Activated CD4-positive, alpha-beta T cell treated with anti-CD3 and anti-CD28 coated beads, Interleukin-2, amount 10 ng/mL, durations not matched to agents 7 days and 5 days (primary cell): ENCODE data around the gene FOXD1. TPM values are rescaled to one million over a fixed set of nuclear protein-coding genes. Genes with fewer than 3 reads are reported as not detected.

ENCODE experiments used
- CTCF ChIA-PET: fragments of 350-600 bp; sonication (Branson Sonifier 250); formaldehyde crosslinking; loops from one replicate; lab custom pipeline; 2021; ENCODE audit warnings: antibody characterized with exemption; lab: Charles Lee
- POLR2A ChIA-PET: fragments of 350-600 bp; sonication (Branson Sonifier 250); formaldehyde crosslinking; loops from one replicate; lab custom pipeline; 2021; ENCODE audit warnings: antibody characterized with exemption; lab: Charles Lee
- DNase-seq: peaks from one replicate; pipeline ENCODE4 v3.0.0-alpha.2; 2020
- H3K27ac Mint-ChIP-seq: one replicate; pipeline ENCODE4 v1.8.0; 2021; ENCODE audit warnings: mild to moderate bottlenecking, moderate library complexity, mixed read lengths
- H3K27me3 Mint-ChIP-seq: one replicate; pipeline ENCODE4 v1.8.0; 2021; ENCODE audit warnings: mixed read lengths
- H3K36me3 Mint-ChIP-seq: one replicate; pipeline ENCODE4 v1.8.0; 2021; ENCODE audit warnings: low read depth, mixed read lengths
- H3K4me1 Mint-ChIP-seq: one replicate; pipeline ENCODE4 v1.8.0; 2021; ENCODE audit warnings: mixed read lengths
- H3K4me3 Mint-ChIP-seq: one replicate; pipeline ENCODE4 v1.8.0; 2021; ENCODE audit warnings: mild to moderate bottlenecking, moderate library complexity, mixed read lengths
- H3K9me3 Mint-ChIP-seq: one replicate; pipeline ENCODE4 v1.8.0; 2021; ENCODE audit warnings: mixed read lengths
- total RNA-seq, 2 experiments: library from RNA; stranded (reverse); gene quantifications; one replicate each; pipeline ENCODE4 v1.2.3, GENCODE V29; 2021

FOXD1 gene
- total RNA-seq, 2 experiments from 2014 or later: not detected

GRCh38 chr5:73454379-73455036 lies 5.9 kb upstream of the FOXD1 start:
- no peak overlapping the region for H3K27ac Mint-ChIP-seq
- DNase-seq: peak; percentile 41
- ChIA-PET CTCF (interaction anchor here (0.6 to 1.1 kb wide), 2 partner anchors 17 to 35 kb away, joined by 3 to 5 read pairs; no protein-coding TSS in a partner anchor), POLR2A (no interaction called here)
- H3K4me1 Mint-ChIP-seq: peaks cover 8% of the 10 kb centered on the region
- H3K4me3 Mint-ChIP-seq: no peak overlapping the region
- H3K27me3 Mint-ChIP-seq: peaks cover 74% of the 10 kb centered on the region
- H3K9me3 Mint-ChIP-seq: no peaks in the 10 kb centered on the region
- H3K36me3 Mint-ChIP-seq: no peaks in the 10 kb centered on the region

GRCh38 chr5:73452215-73452614 lies 3.6 kb upstream of the FOXD1 start:
- no peak overlapping the region for H3K4me3 Mint-ChIP-seq
- no peaks in the 10 kb centered on the region for H3K36me3 Mint-ChIP-seq
- H3K27me3 Mint-ChIP-seq: peaks cover 80% of the 10 kb centered on the region
- H3K27ac Mint-ChIP-seq: no peak overlapping the region
- H3K9me3 Mint-ChIP-seq: no peaks in the 10 kb centered on the region
- ChIA-PET CTCF (no interaction called here), POLR2A (no interaction called here)
- peaks cover 16% of the 10 kb centered on the region for H3K4me1 Mint-ChIP-seq
- no peak for DNase-seq

GRCh38 chr5:73451224-73452130 lies 2.9 kb upstream of the FOXD1 start:
- POLR2A ChIA-PET: no interaction called here
- H3K4me3 Mint-ChIP-seq: peak overlapping the region; percentile 41

GRCh38 chr5:73450672-73451223 lies 2.2 kb upstream of the FOXD1 start:
- Mint-ChIP-seq H3K9me3 (no peaks in the 10 kb centered on the region), H3K4me3 (peak overlapping the region; percentile 41), H3K36me3 (no peaks in the 10 kb centered on the region), H3K4me1 (peaks cover 21% of the 10 kb centered on the region), H3K27ac (peak overlapping the region; percentile 43), H3K27me3 (peaks cover 78% of the 10 kb centered on the region)
- no peak for DNase-seq
- POLR2A ChIA-PET: no interaction called here
- CTCF ChIA-PET: interaction anchor here (0.6 to 1.7 kb wide), 19 partner anchors 10 to 235 kb away, joined by 3 to 11 read pairs (median 4); no protein-coding TSS in a partner anchor

More at GRCh38 chr5:73451224-73452130, 2.9 kb upstream of the FOXD1 start:
- Mint-ChIP-seq H3K27ac (no peak overlapping the region), H3K36me3 (no peaks in the 10 kb centered on the region), H3K9me3 (no peaks in the 10 kb centered on the region), H3K4me1 (peaks cover 20% of the 10 kb centered on the region), H3K27me3 (peaks cover 78% of the 10 kb centered on the region)
- CTCF ChIA-PET: interaction anchor here (0.6 to 1.7 kb wide), 20 partner anchors 11 to 235 kb away, joined by 3 to 11 read pairs (median 4); no protein-coding TSS in a partner anchor
- DNase-seq: peak; percentile 57

- no peaks in the 10 kb centered on the region for H3K9me3 Mint-ChIP-seq
- peaks cover 76% of the 10 kb centered on the region for H3K27me3 Mint-ChIP-seq
- no peak overlapping the region for H3K4me3 Mint-ChIP-seq
- peaks cover 21% of the 10 kb centered on the region for H3K4me1 Mint-ChIP-seq
- no peaks in the 10 kb centered on the region for H3K36me3 Mint-ChIP-seq
- CTCF ChIA-PET: interaction anchor here (0.7 to 1.7 kb wide), 2 partner anchors 9 to 218 kb away, joined by 3 to 4 read pairs; no protein-coding TSS in a partner anchor
- peak overlapping the region; percentile 31 for H3K27ac Mint-ChIP-seq
- POLR2A ChIA-PET: no interaction called here
- no peak for DNase-seq
Measured at GRCh38 chr5:73450137-73450536, 1.6 kb upstream of the FOXD1 start.

- ChIA-PET CTCF (interaction anchor here (0.8 kb wide), 1 partner anchor 31 kb away, joined by 4 read pairs; no protein-coding TSS in a partner anchor), POLR2A (no interaction called here)
- H3K4me3 Mint-ChIP-seq: peak overlapping the region; percentile 69
- H3K36me3 Mint-ChIP-seq: no peaks in the 10 kb centered on the region
- peak overlapping the region; percentile 75 for H3K27ac Mint-ChIP-seq
- H3K27me3 Mint-ChIP-seq: peaks cover 76% of the 10 kb centered on the region
- DNase-seq: peak; percentile 44
- no peaks in the 10 kb centered on the region for H3K9me3 Mint-ChIP-seq
- H3K4me1 Mint-ChIP-seq: peaks cover 21% of the 10 kb centered on the region
Measured at GRCh38 chr5:73447530-73448462, 781 bp downstream of the FOXD1 start.

- ChIA-PET POLR2A (no interaction called here), CTCF (no interaction called here)
- peak overlapping the region; percentile 54 for H3K4me3 Mint-ChIP-seq
- H3K27ac Mint-ChIP-seq: peak overlapping the region; percentile 41
- H3K4me1 Mint-ChIP-seq: peaks cover 21% of the 10 kb centered on the region
- H3K36me3 Mint-ChIP-seq: no peaks in the 10 kb centered on the region
- peaks cover 76% of the 10 kb centered on the region for H3K27me3 Mint-ChIP-seq
- H3K9me3 Mint-ChIP-seq: no peaks in the 10 kb centered on the region
- no peak for DNase-seq
Measured at GRCh38 chr5:73446631-73447529, 1.7 kb downstream of the FOXD1 start.

- H3K36me3 Mint-ChIP-seq: no peaks in the 10 kb centered on the region
- POLR2A ChIA-PET: no interaction called here
- peaks cover 20% of the 10 kb centered on the region for H3K4me1 Mint-ChIP-seq
- no peak overlapping the region for H3K4me3 Mint-ChIP-seq
- CTCF ChIA-PET: no interaction called here
- peak overlapping the region; percentile 41 for H3K27ac Mint-ChIP-seq
- no peaks in the 10 kb centered on the region for H3K9me3 Mint-ChIP-seq
- no peak for DNase-seq
- peaks cover 80% of the 10 kb centered on the region for H3K27me3 Mint-ChIP-seq
Measured at GRCh38 chr5:73445665-73446630, 2.6 kb downstream of the FOXD1 start.

GRCh38 chr5:73444499-73445438 lies 3.8 kb downstream of the FOXD1 start:
- CTCF ChIA-PET: no interaction called here
- peak overlapping the region; percentile 76 for H3K27ac Mint-ChIP-seq
- no peaks in the 10 kb centered on the region for H3K36me3 Mint-ChIP-seq
- peaks cover 13% of the 10 kb centered on the region for H3K4me1 Mint-ChIP-seq
- H3K27me3 Mint-ChIP-seq: peaks cover 76% of the 10 kb centered on the region
- no peaks in the 10 kb centered on the region for H3K9me3 Mint-ChIP-seq
- POLR2A ChIA-PET: no interaction called here
- no peak overlapping the region for H3K4me3 Mint-ChIP-seq
- no peak for DNase-seq
